Endothelial cell of umbilical vein (primary cell): ENCODE results near the gene AGBL5. TPM values are rescaled to one million over a fixed set of nuclear protein-coding genes. Genes with fewer than 3 reads are reported as not detected.

Experiments used
- BruUV-seq: library from RNA; stranded (reverse); fragments of 400-500 nt; replicated peaks from 2 replicates; lab custom pipeline; 2021; lab: Mats Ljungman, UMichigan
- CTCF ChIA-PET: fragments of 300-600, 350-600 bp; sonication (Branson Sonifier 250); formaldehyde crosslinking; loops from one replicate; lab custom pipeline; 2021; ENCODE audit warnings: antibody characterized with exemption, inconsistent platforms; lab: Charles Lee
- POLR2A ChIA-PET: fragments of 300-600, 350-600 bp; sonication (Branson Sonifier 250); formaldehyde crosslinking; loops from one replicate; lab custom pipeline; 2021; ENCODE audit warnings: antibody characterized with exemption, inconsistent platforms; lab: Charles Lee
- DNase-seq: peaks from one replicate; pipeline ENCODE4 v3.0.0-alpha.2; 2011; ENCODE audit warnings: low read depth, low spot score
- FAIRE-seq: peaks from 2 replicates; lab custom pipeline; 2011; peaks lifted over from hg19 to GRCh38; lab: Jason Lieb, UNC
- H2AFZ ChIP-seq: 2 replicates; pipeline ENCODE4 v1.6.0; 2012; ENCODE audit warnings: low read depth, low read length, control low read depth, inconsistent platforms
- H3K27ac ChIP-seq: 2 replicates; pipeline ENCODE4 v1.5.1; 2011; ENCODE audit warnings: low read depth, mild to moderate bottlenecking, control low read depth, low read length, moderate library complexity; ENCODE audit not compliant: insufficient read depth
- H3K27me3 ChIP-seq, 2 experiments: 2 replicates each; pipeline versions ENCODE4 v1.6.0 to v1.6.1; 2011; ENCODE audit warnings: low read length in 2 of 2, mixed read lengths in 1 of 2; ENCODE audit not compliant: control insufficient read depth in 2 of 2, insufficient read depth in 2 of 2
- H3K36me3 ChIP-seq, 2 experiments: 2 replicates in 1 of 2; 3 replicates in 1 of 2; pipeline ENCODE4 v1.5.1; 2011; ENCODE audit warnings: low read length in 2 of 2, mild to moderate bottlenecking in 1 of 2, moderate library complexity in 1 of 2; ENCODE audit not compliant: control insufficient read depth in 2 of 2, insufficient read depth in 2 of 2; ENCODE audit errors: extremely low read depth in 1 of 2
- H3K4me1 ChIP-seq: 3 replicates; pipeline ENCODE4 v1.5.1; 2011; ENCODE audit warnings: mild to moderate bottlenecking, low read length; ENCODE audit not compliant: control insufficient read depth, insufficient read depth; ENCODE audit errors: extremely low read depth
- H3K4me2 ChIP-seq: 2 replicates; pipeline ENCODE4 v1.6.1; 2011; ENCODE audit warnings: low read length, control low read depth, mixed read lengths; ENCODE audit not compliant: insufficient read depth
- H3K4me3 ChIP-seq, 3 experiments: fragments of 200-600 bp in 1 of 3; sonication (generic), shearing (Covaris generic) in 1 of 3; replicated peaks in 1 of 3; 2 replicates each; pipeline ENCODE4 v1.5.1; 2011 to 2016; ENCODE audit warnings: control low read depth in 3 of 3, low read length in 3 of 3, mild to moderate bottlenecking in 2 of 3, inconsistent platforms in 1 of 3, low read depth in 1 of 3, moderate library complexity in 1 of 3; ENCODE audit not compliant: insufficient read depth in 1 of 3
- H3K79me2 ChIP-seq: 2 replicates; pipeline ENCODE4 v1.6.0; 2012; ENCODE audit warnings: low read length, inconsistent platforms; ENCODE audit not compliant: control insufficient read depth, insufficient read depth
- H3K9ac ChIP-seq: replicated peaks from 2 replicates; pipeline ENCODE3; 2011; ENCODE audit warnings: low read length, control low read depth; ENCODE audit not compliant: insufficient read depth; ENCODE audit errors: extremely low read depth
- H3K9me1 ChIP-seq: replicated peaks from 3 replicates; pipeline ENCODE4 v1.6.0; 2011; ENCODE audit warnings: mild to moderate bottlenecking, low read length; ENCODE audit not compliant: control insufficient read depth, insufficient read depth; ENCODE audit errors: extremely low read depth
- H3K9me3 ChIP-seq: replicated peaks from 2 replicates; pipeline ENCODE4 v1.5.1; 2012; ENCODE audit warnings: low read length, inconsistent platforms; ENCODE audit not compliant: control insufficient read depth, insufficient read depth
- H4K20me1 ChIP-seq: replicated peaks from 2 replicates; pipeline ENCODE3; 2011; ENCODE audit warnings: mild to moderate bottlenecking, low read length; ENCODE audit not compliant: control insufficient read depth, insufficient read depth; ENCODE audit errors: extremely low read depth
- EZH2 ChIP-seq: IDR thresholded peaks from 2 replicates; pipeline ENCODE4 v1.6.1; 2012; ENCODE audit warnings: borderline replicate concordance, low read depth, mild to moderate bottlenecking, moderate library complexity, low read length, inconsistent platforms; ENCODE audit not compliant: severe bottlenecking
- FOS ChIP-seq: IDR thresholded peaks from 2 replicates; pipeline ENCODE4 v1.6.1; 2011; ENCODE audit warnings: mild to moderate bottlenecking, low read length, moderate library complexity, borderline replicate concordance; ENCODE audit not compliant: insufficient read depth
- GATA2 ChIP-seq: IDR thresholded peaks from 2 replicates; pipeline ENCODE4 v1.7.0; 2011; ENCODE audit warnings: low read depth, mild to moderate bottlenecking, moderate library complexity, mixed read lengths, low read length; ENCODE audit not compliant: insufficient read length, insufficient read depth
- JUN ChIP-seq: IDR thresholded peaks from 2 replicates; pipeline ENCODE4 v1.6.1; 2011; ENCODE audit warnings: borderline replicate concordance, low read depth; ENCODE audit not compliant: insufficient read length, insufficient read depth
- MYC ChIP-seq: IDR thresholded peaks from one replicate; pipeline ENCODE4 v1.6.1; 2011; ENCODE audit warnings: mild to moderate bottlenecking, low read depth, low read length
- POLR2A ChIP-seq: IDR thresholded peaks from 2 replicates; pipeline ENCODE4 v1.6.1; 2012; ENCODE audit warnings: low read depth, mild to moderate bottlenecking, control low read depth, low read length
- POLR2AphosphoS5 ChIP-seq: IDR thresholded peaks from 2 replicates; pipeline ENCODE4 v1.6.1; 2012; ENCODE audit warnings: low read depth, mild to moderate bottlenecking, control low read depth, low read length, moderate library complexity; ENCODE audit not compliant: insufficient read depth
- dilution Hi-C: fragments of 300-500 bp; cut with MboI; formaldehyde crosslinking; loops from one replicate; pipeline ENCODE4 v1.15.0; 2019; ENCODE audit warnings: low sequenced_read_pairs; ENCODE audit not compliant: extremely low pct_ligation_motif_present
- intact Hi-C: fragments of 100-400 bp; cut with micrococcal nuclease; formaldehyde crosslinking; loops from one replicate; pipeline ENCODE4 v1.10.0; 2022
- polyA plus RNA-seq, 4 experiments: library from polyadenylated mRNA; depleted of rRNA in 3 of 4; stranded (reverse) in 3 of 4; unstranded in 1 of 4; fragments of >200 nt; gene quantifications; 2 replicates each; pipeline versions ENCODE4 v1.2.1 to v1.2.3, GENCODE V29; 2011 to 2012; ENCODE audit warnings: missing spikeins in 1 of 4
- total RNA-seq: library from RNA; stranded (reverse); gene quantifications from 2 replicates; pipeline ENCODE4 v1.2.3, GENCODE V29; 2021
- TF ChIP-seq, protein P1 (sequence below): IDR thresholded peaks from 2 replicates; pipeline ENCODE4 v1.6.1; 2011; ENCODE audit not compliant: insufficient read depth, insufficient read length
- TF ChIP-seq, protein P2 (sequence below), 2 donors: IDR thresholded peaks; 1 replicate in 1 of 2; 2 replicates in 1 of 2; pipeline ENCODE4 v1.5.1; 2011; ENCODE audit warnings: low read length in 2 of 2, mild to moderate bottlenecking in 2 of 2, moderate library complexity in 2 of 2, control low read depth in 1 of 2, inconsistent platforms in 1 of 2, low read depth in 1 of 2; ENCODE audit not compliant: insufficient read depth in 1 of 2; ENCODE audit errors: extremely low read depth in 1 of 2

The AGBL5 gene
- total and polyA plus RNA-seq, 2 donors (not counting 3 experiments of a cell fraction or from before 2014, with no cell fraction given): 28.2 to 41.9 TPM

DNA sequence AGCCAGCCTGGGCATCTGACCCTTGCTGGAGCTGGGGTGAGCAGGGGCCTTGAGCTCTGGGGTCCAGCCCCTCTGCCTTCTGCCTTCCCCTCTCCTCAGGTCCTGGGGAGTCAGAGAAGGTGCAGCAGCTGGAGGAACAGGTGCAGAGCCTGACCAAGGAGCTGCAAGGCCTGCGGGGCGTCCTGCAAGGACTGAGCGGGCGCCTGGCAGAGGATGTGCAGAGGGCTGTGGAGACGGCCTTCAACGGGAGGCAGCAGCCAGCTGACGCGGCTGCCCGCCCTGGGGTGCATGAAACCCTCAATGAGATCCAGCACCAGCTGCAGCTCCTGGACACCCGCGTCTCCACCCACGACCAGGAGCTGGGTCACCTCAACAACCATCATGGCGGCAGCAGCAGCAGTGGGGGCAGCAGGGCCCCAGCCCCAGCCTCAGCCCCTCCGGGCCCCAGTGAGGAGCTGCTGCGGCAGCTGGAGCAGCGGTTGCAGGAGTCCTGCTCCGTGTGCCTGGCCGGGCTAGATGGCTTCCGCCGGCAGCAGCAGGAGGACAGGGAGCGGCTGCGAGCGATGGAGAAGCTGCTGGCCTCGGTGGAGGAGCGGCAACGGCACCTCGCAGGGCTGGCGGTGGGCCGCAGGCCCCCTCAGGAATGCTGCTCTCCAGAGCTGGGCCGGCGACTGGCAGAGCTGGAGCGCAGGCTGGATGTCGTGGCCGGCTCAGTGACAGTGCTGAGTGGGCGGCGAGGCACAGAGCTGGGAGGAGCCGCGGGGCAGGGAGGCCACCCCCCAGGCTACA, 30.7 kb downstream of the AGBL5 start:
- Histone ChIP-seq H2AFZ (no peak overlapping the region), H3K4me1 (peaks cover 12% of the 10 kb centered on the region), H3K4me3 (no peak overlapping the region), H3K36me3 (no peaks in the 10 kb centered on the region), H3K4me2 (no peak overlapping the region), H3K9me1 (no peaks in the 10 kb centered on the region), H3K27ac (no peak overlapping the region), H3K79me2 (no peaks in the 10 kb centered on the region), H3K27me3 (no peaks in the 10 kb centered on the region), H3K9me3 (no peaks in the 10 kb centered on the region), H4K20me1 (no peaks in the 10 kb centered on the region), H3K9ac (no peak overlapping the region)
- POLR2A ChIA-PET: interaction anchor here (0.6 to 1.0 kb wide), 3 partner anchors 9 to 197 kb away, joined by 3 to 4 read pairs (median 3); no protein-coding TSS in a partner anchor
- CTCF ChIA-PET: interaction anchor here (0.5 to 4.2 kb wide), 7 partner anchors 8 to 221 kb away, joined by 3 to 55 read pairs (median 7); partner anchors contain the start of gene AGBL5
- BruUV-seq: no TSS peak
- intact Hi-C loops: loop anchor here (1.0 kb wide), 3 partner anchors 11 to 50 kb away; partner anchors contain the start of genes OST4 and TMEM214
- dilution Hi-C loops: no loop called here
- FAIRE-seq (no peak), DNase-seq (no peak)
- TF ChIP-seq MYC: no peak
- TF ChIP-seq, protein P1, sequence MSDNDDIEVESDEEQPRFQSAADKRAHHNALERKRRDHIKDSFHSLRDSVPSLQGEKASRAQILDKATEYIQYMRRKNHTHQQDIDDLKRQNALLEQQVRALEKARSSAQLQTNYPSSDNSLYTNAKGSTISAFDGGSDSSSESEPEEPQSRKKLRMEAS: no peak
- no peak for TF ChIP-seq POLR2AphosphoS5
- TF ChIP-seq GATA2: no peak
- TF ChIP-seq, protein P2, sequence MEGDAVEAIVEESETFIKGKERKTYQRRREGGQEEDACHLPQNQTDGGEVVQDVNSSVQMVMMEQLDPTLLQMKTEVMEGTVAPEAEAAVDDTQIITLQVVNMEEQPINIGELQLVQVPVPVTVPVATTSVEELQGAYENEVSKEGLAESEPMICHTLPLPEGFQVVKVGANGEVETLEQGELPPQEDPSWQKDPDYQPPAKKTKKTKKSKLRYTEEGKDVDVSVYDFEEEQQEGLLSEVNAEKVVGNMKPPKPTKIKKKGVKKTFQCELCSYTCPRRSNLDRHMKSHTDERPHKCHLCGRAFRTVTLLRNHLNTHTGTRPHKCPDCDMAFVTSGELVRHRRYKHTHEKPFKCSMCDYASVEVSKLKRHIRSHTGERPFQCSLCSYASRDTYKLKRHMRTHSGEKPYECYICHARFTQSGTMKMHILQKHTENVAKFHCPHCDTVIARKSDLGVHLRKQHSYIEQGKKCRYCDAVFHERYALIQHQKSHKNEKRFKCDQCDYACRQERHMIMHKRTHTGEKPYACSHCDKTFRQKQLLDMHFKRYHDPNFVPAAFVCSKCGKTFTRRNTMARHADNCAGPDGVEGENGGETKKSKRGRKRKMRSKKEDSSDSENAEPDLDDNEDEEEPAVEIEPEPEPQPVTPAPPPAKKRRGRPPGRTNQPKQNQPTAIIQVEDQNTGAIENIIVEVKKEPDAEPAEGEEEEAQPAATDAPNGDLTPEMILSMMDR (IDR thresholded peaks at IDR 0.05; ENCODE audit: extremely low read depth in 1 of 2, insufficient read depth in 1 of 2, low read depth in 1 of 2, low read length in 2 of 2): no peak
- no peak for TF ChIP-seq FOS
- TF ChIP-seq JUN: no peak
- no peak for TF ChIP-seq EZH2
- no peak for TF ChIP-seq POLR2A
